ENCODE measurements around the gene OPTN. TPM values are rescaled to one million over a fixed set of nuclear protein-coding genes. Genes with fewer than 3 reads are reported as not detected.
"Not testable (repeated sequence)": the region's sequence is repeated elsewhere in the genome, so short reads cannot be mapped to it uniquely, and the experiment has no call there.

The OPTN gene
- 52.6 and 54.1 TPM in 2 replicates for total RNA-seq

- H3K36me3 Mint-ChIP-seq (ENCODE audit: low read depth): peaks cover 18% of the 10 kb centered on the region
These were observed at the start of gene OPTN for GRCh38 chr10:13099666-13100348. Gene OPTN, plus strand, starts transcription at chr10:13100163. Its CDS starts 8,960 bp downstream, at chr10:13109123.

GRCh38 chr10:13051126-13051694, 48.8 kb upstream of the OPTN start:
- Mint-ChIP-seq H3K27ac (no peak overlapping the region), H3K4me1 (ENCODE audit: low read depth) (no peaks in the 10 kb centered on the region), H3K4me3 (no peak overlapping the region), H3K36me3 (ENCODE audit: low read depth) (no peaks in the 10 kb centered on the region), H3K9me3 (no peaks in the 10 kb centered on the region), H3K27me3 (ENCODE audit: insufficient read depth) (no peaks in the 10 kb centered on the region)
- DNase-seq (ENCODE audit: low spot score): no peak
- intact Hi-C loops (cut with micrococcal nuclease): no loop called here

More at GRCh38 chr10:13099666-13100348, at the start of gene OPTN:
- Mint-ChIP-seq H3K4me3 (peak within 1 kb of the TSS; percentile 93), H3K9me3 (no peaks in the 10 kb centered on the region), H3K27me3 (ENCODE audit: insufficient read depth) (no peaks in the 10 kb centered on the region), H3K27ac (peak within 1 kb of the TSS; percentile 92), H3K4me1 (ENCODE audit: low read depth) (peaks cover 55% of the 10 kb centered on the region)
- peak; percentile 73 for DNase-seq (ENCODE audit: low spot score)
- intact Hi-C loops (cut with micrococcal nuclease): loop anchor here (1.0 to 10.0 kb wide), 7 partner anchors 25 to 904 kb away; partner anchors contain the start of genes CAMK1D, CDC123, MCM10 and SEPHS1

- H3K27me3 Mint-ChIP-seq (ENCODE audit: insufficient read depth); DNase-seq (ENCODE audit: low spot score); H3K4me1 Mint-ChIP-seq (ENCODE audit: low read depth); H3K36me3 Mint-ChIP-seq (ENCODE audit: low read depth); intact Hi-C loops (cut with micrococcal nuclease); H3K4me3 Mint-ChIP-seq; H3K27ac Mint-ChIP-seq; H3K9me3 Mint-ChIP-seq: not testable (repeated sequence)
These were observed 46.8 kb upstream of the OPTN start for GRCh38 chr10:13053208-13053607.

GRCh38 chr10:13053794-13054462, 46.0 kb upstream of the OPTN start:
- Mint-ChIP-seq H3K4me1 (ENCODE audit: low read depth) (no peaks in the 10 kb centered on the region), H3K27me3 (ENCODE audit: insufficient read depth) (no peaks in the 10 kb centered on the region), H3K9me3 (no peaks in the 10 kb centered on the region), H3K27ac (no peak overlapping the region), H3K36me3 (ENCODE audit: low read depth) (no peaks in the 10 kb centered on the region), H3K4me3 (no peak overlapping the region)
- no peak for DNase-seq (ENCODE audit: low spot score)
- intact Hi-C loops (cut with micrococcal nuclease): no loop called here

- no peak for DNase-seq (ENCODE audit: low spot score)
- Mint-ChIP-seq H3K4me3 (no peak overlapping the region), H3K9me3 (no peaks in the 10 kb centered on the region), H3K27ac (no peak overlapping the region), H3K4me1 (ENCODE audit: low read depth) (no peaks in the 10 kb centered on the region), H3K36me3 (ENCODE audit: low read depth) (no peaks in the 10 kb centered on the region), H3K27me3 (ENCODE audit: insufficient read depth) (no peaks in the 10 kb centered on the region)
- intact Hi-C loops (cut with micrococcal nuclease): no loop called here
These were observed 45.1 kb upstream of the OPTN start for GRCh38 chr10:13054844-13055243.

- intact Hi-C loops (cut with micrococcal nuclease): no loop called here
- no peaks in the 10 kb centered on the region for H3K27me3 Mint-ChIP-seq (ENCODE audit: insufficient read depth)
- H3K4me1 Mint-ChIP-seq (ENCODE audit: low read depth): no peaks in the 10 kb centered on the region
These were observed 43.4 kb upstream of the OPTN start for GRCh38 chr10:13056456-13057077.

GRCh38 chr10:13062803-13063202, 37.2 kb upstream of the OPTN start:
- Mint-ChIP-seq H3K27me3 (ENCODE audit: insufficient read depth) (peaks cover 2% of the 10 kb centered on the region), H3K9me3 (no peaks in the 10 kb centered on the region), H3K4me3 (no peak overlapping the region), H3K27ac (no peak overlapping the region), H3K36me3 (ENCODE audit: low read depth) (no peaks in the 10 kb centered on the region), H3K4me1 (ENCODE audit: low read depth) (no peaks in the 10 kb centered on the region)
- DNase-seq (ENCODE audit: low spot score): no peak
- intact Hi-C loops (cut with micrococcal nuclease): no loop called here

More at GRCh38 chr10:13056456-13057077, 43.4 kb upstream of the OPTN start:
- Mint-ChIP-seq H3K9me3 (no peaks in the 10 kb centered on the region), H3K4me3 (no peak overlapping the region), H3K36me3 (ENCODE audit: low read depth) (no peaks in the 10 kb centered on the region), H3K27ac (no peak overlapping the region)
- DNase-seq (ENCODE audit: low spot score): no peak

GRCh38 chr10:13066527-13066926, 33.4 kb upstream of the OPTN start:
- Mint-ChIP-seq H3K36me3 (ENCODE audit: low read depth) (no peaks in the 10 kb centered on the region), H3K4me1 (ENCODE audit: low read depth) (no peaks in the 10 kb centered on the region), H3K4me3 (no peak overlapping the region), H3K27ac (no peak overlapping the region), H3K27me3 (ENCODE audit: insufficient read depth) (peaks cover 2% of the 10 kb centered on the region), H3K9me3 (no peaks in the 10 kb centered on the region)
- DNase-seq (ENCODE audit: low spot score): no peak
- intact Hi-C loops (cut with micrococcal nuclease): no loop called here

GRCh38 chr10:13067431-13067830, 32.5 kb upstream of the OPTN start:
- intact Hi-C loops (cut with micrococcal nuclease): no loop called here

GRCh38 chr10:13068071-13068470, 31.9 kb upstream of the OPTN start:
- Mint-ChIP-seq H3K4me3 (no peak overlapping the region), H3K36me3 (ENCODE audit: low read depth) (no peaks in the 10 kb centered on the region), H3K27ac (no peak overlapping the region), H3K9me3 (no peaks in the 10 kb centered on the region), H3K4me1 (ENCODE audit: low read depth) (no peaks in the 10 kb centered on the region), H3K27me3 (ENCODE audit: insufficient read depth) (peaks cover 2% of the 10 kb centered on the region)
- DNase-seq (ENCODE audit: low spot score): no peak
- intact Hi-C loops (cut with micrococcal nuclease): no loop called here

More at GRCh38 chr10:13067431-13067830, 32.5 kb upstream of the OPTN start:
- no peak overlapping the region for H3K4me3 Mint-ChIP-seq
- no peaks in the 10 kb centered on the region for H3K4me1 Mint-ChIP-seq (ENCODE audit: low read depth)
- H3K27me3 Mint-ChIP-seq (ENCODE audit: insufficient read depth): peaks cover 2% of the 10 kb centered on the region
- H3K27ac Mint-ChIP-seq: no peak overlapping the region
- no peak for DNase-seq (ENCODE audit: low spot score)
- no peaks in the 10 kb centered on the region for H3K9me3 Mint-ChIP-seq
- H3K36me3 Mint-ChIP-seq (ENCODE audit: low read depth): no peaks in the 10 kb centered on the region

- no peak overlapping the region for H3K4me3 Mint-ChIP-seq
- H3K36me3 Mint-ChIP-seq (ENCODE audit: low read depth): no peaks in the 10 kb centered on the region
- H3K9me3 Mint-ChIP-seq: no peaks in the 10 kb centered on the region
- H3K27me3 Mint-ChIP-seq (ENCODE audit: insufficient read depth): peaks cover 4% of the 10 kb centered on the region
- no peak overlapping the region for H3K27ac Mint-ChIP-seq
- DNase-seq (ENCODE audit: low spot score): no peak
- intact Hi-C loops (cut with micrococcal nuclease): no loop called here
- H3K4me1 Mint-ChIP-seq (ENCODE audit: low read depth): no peaks in the 10 kb centered on the region
These were observed 31.5 kb upstream of the OPTN start for GRCh38 chr10:13068484-13068883.

- Mint-ChIP-seq H3K27ac (no peak overlapping the region), H3K4me3 (no peak overlapping the region), H3K9me3 (no peaks in the 10 kb centered on the region), H3K27me3 (ENCODE audit: insufficient read depth) (peaks cover 24% of the 10 kb centered on the region), H3K36me3 (ENCODE audit: low read depth) (no peaks in the 10 kb centered on the region), H3K4me1 (ENCODE audit: low read depth) (peaks cover 8% of the 10 kb centered on the region)
- intact Hi-C loops (cut with micrococcal nuclease): loop anchor here (5.0 kb wide), 1 partner anchor 360 kb away; no protein-coding TSS in a partner anchor
- DNase-seq (ENCODE audit: low spot score): no peak
These were observed 27.6 kb upstream of the OPTN start for GRCh38 chr10:13072339-13072738.

Measured in activated T-helper 1 cell treated with anti-CD3 and anti-CD28 coated beads, Interleukin-12 subunit alpha, Interleukin-12 subunit beta, Interleukin-2, Interleukin-4 antibody, amounts not matched to agents 30 ng/mL and 10 ng/mL and 1 ng/mL, durations not matched to agents 14 hours and 24 hours and 36 hours (primary cell).